PFSK-1 (cell line): Measurements from ENCODE around the gene LIAS.

ENCODE experiments used
- FOXP2 ChIP-seq: optimal IDR thresholded peaks from 2 replicates; pipeline ENCODE3; 2011; ENCODE audit warnings: borderline replicate concordance, control low read depth, inconsistent platforms; ENCODE audit not compliant: insufficient read depth; ENCODE audit errors: extremely low read length, extremely low read depth
- POLR2AphosphoS5 ChIP-seq: IDR thresholded peaks from 2 replicates; pipeline ENCODE4 v1.6.1; 2012; ENCODE audit warnings: low read depth, mild to moderate bottlenecking, control low read depth, low read length, moderate library complexity
- REST ChIP-seq, 2 experiments: IDR thresholded peaks; 2 replicates each; pipeline versions ENCODE4 v1.6.1 to v1.8.0; 2011 to 2012; ENCODE audit warnings: low read depth in 2 of 2, low read length in 2 of 2, control low read depth in 1 of 2, inconsistent platforms in 1 of 2, mild to moderate bottlenecking in 1 of 2, moderate library complexity in 1 of 2; ENCODE audit not compliant: insufficient read depth in 1 of 2
- SIN3A ChIP-seq: IDR thresholded peaks from 2 replicates; pipeline ENCODE4 v1.6.1; 2012; ENCODE audit warnings: mild to moderate bottlenecking, low read length, moderate library complexity, borderline replicate concordance; ENCODE audit not compliant: insufficient read depth
- TAF1 ChIP-seq: IDR thresholded peaks from 2 replicates; pipeline ENCODE4 v1.6.1; 2012; ENCODE audit warnings: low read length, control low read depth, borderline replicate concordance; ENCODE audit not compliant: insufficient read depth

LIAS gene

DNA sequence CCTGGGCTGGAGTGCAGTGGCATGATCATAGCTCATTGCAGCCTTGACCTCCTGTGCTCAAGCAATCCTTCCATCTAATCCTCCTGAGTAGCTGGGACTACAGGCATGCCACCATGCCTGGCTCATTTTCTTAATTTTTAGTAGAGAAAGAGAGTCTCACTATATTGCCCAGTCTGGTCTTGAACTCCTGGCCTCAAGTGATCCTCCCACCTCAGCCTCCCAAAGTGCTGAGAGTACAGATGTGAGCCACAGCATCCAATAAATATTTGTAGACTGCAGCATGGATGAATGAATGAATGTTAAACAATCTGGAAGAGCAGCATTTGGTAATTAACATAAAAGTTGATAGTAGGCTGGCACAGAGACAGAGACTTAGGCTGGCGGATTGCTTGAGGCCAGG, 32.1 kb upstream of the LIAS start:
- TF ChIP-seq FOXP2 (no peak), TAF1 (no peak), POLR2AphosphoS5 (no peak)

GRCh38 chr4:39427520-39428114, 31.2 kb upstream of the LIAS start:
- TF ChIP-seq REST (IDR thresholded peaks at IDR 0.05; ENCODE audit: insufficient read depth in 1 of 2, low read depth in 2 of 2, low read length in 2 of 2), result no peak
- TF ChIP-seq POLR2AphosphoS5, result no peak
- no peak for TF ChIP-seq TAF1
- no peak for TF ChIP-seq FOXP2
- no peak for TF ChIP-seq SIN3A

GRCh38 chr4:39429476-39430334, 29.2 kb upstream of the LIAS start:
- TF ChIP-seq SIN3A, result no peak
- TF ChIP-seq TAF1, result no peak
- TF ChIP-seq REST (IDR thresholded peaks at IDR 0.05; ENCODE audit: insufficient read depth in 1 of 2, low read depth in 2 of 2, low read length in 2 of 2), result no peak
- no peak for TF ChIP-seq POLR2AphosphoS5
- no peak for TF ChIP-seq FOXP2

DNA sequence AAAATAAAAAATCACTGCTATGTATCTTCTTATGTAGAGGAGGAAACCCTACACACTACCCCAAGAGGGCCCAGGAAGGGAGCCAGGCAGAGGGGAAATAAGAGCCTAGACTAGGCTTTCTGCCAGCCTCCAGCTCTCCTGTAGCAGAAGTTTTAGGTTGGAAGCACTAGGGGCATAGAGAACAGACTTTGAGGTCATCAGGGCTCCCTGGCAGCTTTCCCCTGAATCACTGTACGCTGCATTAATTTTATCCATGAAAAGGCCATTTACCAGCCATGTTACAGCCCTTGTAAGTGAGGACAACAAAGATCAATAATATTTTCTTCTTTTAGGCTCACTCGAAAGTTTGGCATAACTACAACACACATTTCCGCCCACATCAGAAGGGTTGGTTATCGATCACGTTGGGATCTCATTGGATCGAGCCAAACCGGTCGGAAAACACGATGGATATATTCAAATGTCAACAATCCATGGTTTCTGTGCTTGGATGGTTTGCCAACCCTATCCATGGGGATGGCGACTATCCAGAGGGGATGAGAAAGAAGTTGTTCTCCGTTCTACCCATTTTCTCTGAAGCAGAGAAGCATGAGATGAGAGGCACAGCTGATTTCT, 24.9 kb upstream of the LIAS start:
- no peak for TF ChIP-seq SIN3A
- no peak for TF ChIP-seq FOXP2
- TF ChIP-seq TAF1, result no peak
- no peak for TF ChIP-seq REST (IDR thresholded peaks at IDR 0.05; ENCODE audit: insufficient read depth in 1 of 2, low read depth in 2 of 2, low read length in 2 of 2)
- TF ChIP-seq POLR2AphosphoS5, result no peak

DNA sequence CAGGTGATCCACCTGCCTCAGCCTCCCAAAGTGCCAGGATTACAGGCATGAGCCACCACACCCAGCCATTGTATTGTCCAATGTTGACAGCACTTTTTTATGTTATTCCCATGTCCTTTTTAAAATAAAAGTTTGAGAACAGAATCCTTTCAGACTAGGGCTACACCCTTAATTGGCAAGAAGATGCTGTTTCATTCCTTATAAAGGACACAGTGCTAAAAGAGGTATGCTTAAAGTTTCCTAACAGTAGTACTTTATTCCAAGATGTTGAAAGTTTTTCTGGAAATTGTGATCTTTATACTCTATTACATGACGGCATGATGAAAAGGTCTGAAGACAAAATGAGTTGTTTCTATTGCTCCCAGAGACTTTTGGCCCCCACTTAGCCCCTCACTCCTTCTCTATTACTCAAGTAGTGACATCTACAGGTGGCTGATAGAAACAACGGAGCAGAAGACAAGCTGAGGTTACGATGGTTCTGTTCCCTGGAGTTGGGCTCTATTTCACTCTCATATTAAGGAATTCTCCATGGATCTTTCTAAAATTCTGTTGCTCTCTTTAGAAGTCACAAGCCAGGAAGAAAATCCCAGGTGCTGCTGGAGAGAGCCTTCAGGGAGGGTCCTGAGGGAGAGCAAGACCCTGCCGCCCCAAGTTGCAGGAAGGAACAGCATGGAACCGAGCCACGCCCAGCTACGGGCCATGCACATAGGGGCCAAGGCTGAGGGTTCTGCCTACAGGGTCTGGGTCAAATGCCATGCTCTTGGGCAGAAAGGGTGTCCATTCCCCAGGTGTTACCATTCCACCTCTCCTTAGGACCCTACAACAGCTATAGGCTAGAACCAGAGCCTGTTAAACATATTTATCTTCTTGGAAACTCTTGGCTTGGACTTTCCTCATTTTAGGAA, 22.9 kb upstream of the LIAS start:
- TF ChIP-seq FOXP2 (no peak), REST (IDR thresholded peaks at IDR 0.05; ENCODE audit: insufficient read depth in 1 of 2, low read depth in 2 of 2, low read length in 2 of 2) (no peak), TAF1 (no peak), POLR2AphosphoS5 (no peak), SIN3A (no peak)
